Thyroid gland (tissue), 4 donors: ENCODE results near the gene AMN.

Experiments used
- CTCF ChIP-seq, 6 experiments: fragments of 200-600 bp in 3 of 6; fragments of 450-650 bp in 3 of 6; sonication (generic) in 3 of 6; IDR thresholded peaks; one replicate each; pipeline ENCODE4 v1.5.1; 2016 to 2019; ENCODE audit warnings: antibody characterized with exemption in 6 of 6, mild to moderate bottlenecking in 2 of 6, inconsistent platforms in 1 of 6, moderate library complexity in 1 of 6
- POLR2A ChIP-seq, 2 donors: fragments of 450-650 bp; IDR thresholded peaks; one replicate each; pipeline ENCODE4 v1.6.1; 2017; ENCODE audit warnings: antibody characterized with exemption in 2 of 2, mild to moderate bottlenecking in 2 of 2, moderate library complexity in 1 of 2

GRCh38 chr14:102901633-102902032 lies 20.8 kb upstream of the AMN start:
- TF ChIP-seq CTCF (IDR thresholded peaks at IDR 0.05) (no peak), POLR2A (IDR thresholded peaks at IDR 0.05) (no peak)
